PC-3 (cell line): ENCODE results near the gene GTPBP6.

Experiments used
- CTCF ChIP-seq: fragments of 300-600 bp; sonication (generic); conservative IDR thresholded peaks from 2 replicates; pipeline ENCODE4 v1.5.1; 2017; ENCODE audit warnings: antibody characterized with exemption, low read depth, mild to moderate bottlenecking, low read length
- EZH2 ChIP-seq: fragments of 300-600 bp; sonication (generic); IDR thresholded peaks from one replicate; pipeline ENCODE4 v1.6.1; 2017; ENCODE audit warnings: antibody characterized with exemption, mild to moderate bottlenecking, low read length; ENCODE audit not compliant: unreplicated experiment

DNA sequence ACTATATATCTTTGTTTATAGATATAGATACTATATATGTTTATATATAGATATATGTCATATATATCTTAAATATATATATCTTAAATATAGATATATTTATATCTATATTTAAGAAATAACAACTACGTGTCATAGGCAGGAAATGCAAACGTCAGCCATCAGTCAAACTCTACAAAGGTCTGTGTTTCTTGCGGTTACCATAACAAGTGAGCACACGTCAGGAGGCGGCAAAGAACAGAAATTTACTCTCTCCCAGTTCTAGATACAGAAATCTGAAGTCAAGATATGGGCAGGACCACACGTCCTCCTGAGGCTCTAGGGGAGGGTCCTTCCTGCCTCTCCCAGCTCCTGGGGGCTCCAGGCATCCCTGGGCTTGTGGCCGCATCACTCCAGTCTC is 30.9 kb downstream of the GTPBP6 start:
- TF ChIP-seq CTCF (no peak), EZH2 (no peak)
